Osteoblast (primary cell): ENCODE measurements around the gene TMEM272. TPM values are rescaled to one million over a fixed set of nuclear protein-coding genes. Genes with fewer than 3 reads are reported as not detected.

Experiments
- DNase-seq: peaks from one replicate; pipeline ENCODE4 v3.0.0; 2011; ENCODE audit warnings: low spot score, mixed read lengths; ENCODE audit not compliant: insufficient read length; ENCODE audit errors: missing footprints
- H2AFZ ChIP-seq: 2 replicates; pipeline ENCODE4 v1.6.0; 2011; ENCODE audit warnings: mild to moderate bottlenecking, low read length
- H3K27ac ChIP-seq: 2 replicates; pipeline ENCODE4 v1.5.1; 2011; ENCODE audit warnings: mild to moderate bottlenecking, low read depth, low read length, moderate library complexity
- H3K27me3 ChIP-seq: 2 replicates; pipeline ENCODE4 v1.6.0; 2012; ENCODE audit warnings: mild to moderate bottlenecking, control low read depth, inconsistent platforms, low read length, moderate library complexity; ENCODE audit not compliant: insufficient read depth
- H3K36me3 ChIP-seq: 2 replicates; pipeline ENCODE4 v1.5.1; 2011; ENCODE audit warnings: mild to moderate bottlenecking, low read length, control low read depth, moderate library complexity; ENCODE audit not compliant: insufficient read depth
- H3K4me1 ChIP-seq: 2 replicates; pipeline ENCODE4 v1.5.1; 2011; ENCODE audit warnings: mild to moderate bottlenecking, low read length, control low read depth, moderate library complexity; ENCODE audit not compliant: insufficient read depth
- H3K4me2 ChIP-seq: 2 replicates; pipeline ENCODE4 v1.6.0; 2011; ENCODE audit warnings: mild to moderate bottlenecking, low read length; ENCODE audit not compliant: insufficient read depth
- H3K4me3 ChIP-seq: fragments of 200-600 bp; sonication (generic); 3 replicates; pipeline ENCODE4 v1.5.1; 2012; ENCODE audit warnings: mild to moderate bottlenecking, low read length, inconsistent platforms; ENCODE audit not compliant: insufficient read depth
- H3K79me2 ChIP-seq: 2 replicates; pipeline ENCODE4 v1.6.0; 2012; ENCODE audit warnings: mild to moderate bottlenecking, low read length, control low read depth, inconsistent platforms; ENCODE audit not compliant: insufficient read depth
- H3K9me3 ChIP-seq: 2 replicates; pipeline ENCODE4 v1.5.1; 2011; ENCODE audit warnings: low read depth, low read length, control low read depth
- H4K20me1 ChIP-seq: 2 replicates; pipeline ENCODE4 v1.6.0; 2012; ENCODE audit warnings: mild to moderate bottlenecking, low read length, control low read depth; ENCODE audit not compliant: insufficient read depth
- CTCF ChIP-seq: IDR thresholded peaks from 2 replicates; pipeline ENCODE4 v1.5.1; 2011; ENCODE audit warnings: mild to moderate bottlenecking, low read depth, low read length, moderate library complexity; ENCODE audit errors: extremely low read depth
- total RNA-seq: library from RNA; depleted of rRNA; stranded (reverse); fragments of >200 nt; gene quantifications from 2 replicates; pipeline ENCODE4 v1.2.3, GENCODE V29; 2012

Gene TMEM272
- not detected in 2 replicates for total RNA-seq

DNA sequence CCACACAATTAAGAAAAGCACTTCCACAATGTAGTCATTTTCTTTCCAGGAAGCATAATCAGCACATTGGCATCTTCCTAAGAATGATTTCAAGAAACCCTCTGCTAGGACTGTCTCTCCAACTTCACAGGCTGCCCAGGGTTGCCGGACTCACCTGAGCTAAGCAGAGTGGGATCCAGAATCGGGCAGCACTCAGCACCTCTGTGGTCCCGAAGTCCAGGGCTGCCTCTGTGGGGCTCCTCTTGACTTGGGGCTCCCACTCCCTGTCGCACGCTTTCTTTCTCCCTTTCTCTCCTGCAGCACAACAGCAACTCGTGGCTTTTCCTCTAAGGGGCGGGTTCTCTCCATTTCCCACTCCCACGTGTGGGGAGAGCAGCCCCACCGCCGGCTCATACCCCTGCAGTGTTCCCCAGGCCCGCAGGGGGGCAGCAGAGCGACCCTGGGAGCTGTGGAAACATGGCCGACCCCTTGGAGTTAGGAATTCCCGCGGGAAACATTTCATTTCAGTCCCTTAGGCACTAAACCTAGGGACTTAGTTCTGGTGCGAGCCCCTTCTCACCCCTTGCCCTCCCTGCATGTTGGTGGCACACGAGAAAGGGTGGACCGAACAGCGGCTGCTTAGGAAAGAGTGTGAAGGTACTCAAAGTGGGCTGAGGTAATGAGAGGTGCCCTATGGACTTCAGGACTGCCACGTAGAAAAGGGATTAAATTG, at the start of gene TMEM272:
Gene TMEM272 (minus strand): TSS at position 316 of the 712 bp plus-strand sequence. CDS start 6,647 bp downstream, outside the sequence.
- no peaks in the 10 kb centered on the region for H3K79me2 ChIP-seq
- peak within 1 kb of the TSS; percentile 3 for H3K4me3 ChIP-seq
- peak within 1 kb of the TSS; percentile 68 for H2AFZ ChIP-seq
- H3K9me3 ChIP-seq: no peaks in the 10 kb centered on the region
- peak within 1 kb of the TSS; percentile 28 for H3K4me2 ChIP-seq
- peak; percentile 79 for TF ChIP-seq CTCF
- DNase-seq: peak; percentile 83
- H3K4me1 ChIP-seq: peaks cover 12% of the 10 kb centered on the region
- no peak within 1 kb of the TSS for H3K27ac ChIP-seq
- no peaks in the 10 kb centered on the region for H3K36me3 ChIP-seq
- H3K27me3 ChIP-seq: peaks cover 29% of the 10 kb centered on the region
- no peaks in the 10 kb centered on the region for H4K20me1 ChIP-seq

DNA sequence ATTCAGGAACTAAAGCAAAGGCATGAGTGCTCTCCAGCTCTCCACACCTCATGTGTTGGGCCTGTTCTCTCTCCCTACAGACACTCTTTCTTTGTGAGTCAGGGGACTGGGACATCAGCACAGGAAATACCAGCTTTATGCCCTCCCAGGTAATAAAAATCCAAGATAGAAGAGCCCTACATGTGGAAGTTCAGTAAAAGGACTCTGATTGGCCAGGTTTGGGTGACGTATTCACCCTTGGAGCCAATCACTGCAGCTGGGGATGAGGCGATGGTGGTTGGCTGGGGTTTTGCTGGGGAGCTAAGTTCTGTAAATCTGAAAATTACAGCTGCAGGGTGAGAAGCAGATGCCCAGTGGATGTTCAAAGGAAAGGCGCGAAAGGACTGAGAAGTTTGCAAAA, 49.3 kb upstream of the TMEM272 start:
- no peaks in the 10 kb centered on the region for H3K4me1 ChIP-seq
- no peak for TF ChIP-seq CTCF
- no peaks in the 10 kb centered on the region for H3K36me3 ChIP-seq
- no peaks in the 10 kb centered on the region for H4K20me1 ChIP-seq
- no peak overlapping the region for H3K27ac ChIP-seq
- no peak overlapping the region for H2AFZ ChIP-seq
- peaks cover 7% of the 10 kb centered on the region for H3K27me3 ChIP-seq
- H3K4me2 ChIP-seq: no peak overlapping the region
- DNase-seq: no peak
- H3K79me2 ChIP-seq: no peaks in the 10 kb centered on the region
- no peak overlapping the region for H3K4me3 ChIP-seq
- no peaks in the 10 kb centered on the region for H3K9me3 ChIP-seq

- H3K27me3 ChIP-seq: peaks cover 7% of the 10 kb centered on the region
- no peaks in the 10 kb centered on the region for H3K79me2 ChIP-seq
- no peaks in the 10 kb centered on the region for H3K4me1 ChIP-seq
- H4K20me1 ChIP-seq: no peaks in the 10 kb centered on the region
- H3K36me3 ChIP-seq: no peaks in the 10 kb centered on the region
- H3K4me3 ChIP-seq: no peak overlapping the region
- DNase-seq: no peak
- H2AFZ ChIP-seq: no peak overlapping the region
- H3K4me2 ChIP-seq: no peak overlapping the region
- no peak for TF ChIP-seq CTCF
- no peaks in the 10 kb centered on the region for H3K9me3 ChIP-seq
- H3K27ac ChIP-seq: no peak overlapping the region
Measured at GRCh38 chr13:51892657-51893056, 47.7 kb upstream of the TMEM272 start.

- H3K4me3 ChIP-seq: no peak overlapping the region
- H3K4me1 ChIP-seq: no peaks in the 10 kb centered on the region
- no peak overlapping the region for H3K4me2 ChIP-seq
- no peak overlapping the region for H2AFZ ChIP-seq
- no peaks in the 10 kb centered on the region for H3K36me3 ChIP-seq
- H3K27ac ChIP-seq: no peak overlapping the region
- no peak for DNase-seq
- peaks cover 6% of the 10 kb centered on the region for H3K27me3 ChIP-seq
- H3K9me3 ChIP-seq: no peaks in the 10 kb centered on the region
- no peaks in the 10 kb centered on the region for H4K20me1 ChIP-seq
- no peak for TF ChIP-seq CTCF
- no peaks in the 10 kb centered on the region for H3K79me2 ChIP-seq
Measured at GRCh38 chr13:51887468-51887867, 42.5 kb upstream of the TMEM272 start.
